HG03103 (cell line): ENCODE measurements around the gene LPCAT3.
"Not testable (repeated sequence)": the region's sequence is repeated elsewhere in the genome, so short reads cannot be mapped to it uniquely, and the experiment has no call there.

Experiments used
- ATAC-seq: cut with Tn5 transposase; IDR thresholded peaks from one replicate; pipeline ENCODE4 v1.9.1; 2021; ENCODE audit warnings: low read depth; ENCODE audit not compliant: unreplicated experiment

The LPCAT3 gene, protein sequence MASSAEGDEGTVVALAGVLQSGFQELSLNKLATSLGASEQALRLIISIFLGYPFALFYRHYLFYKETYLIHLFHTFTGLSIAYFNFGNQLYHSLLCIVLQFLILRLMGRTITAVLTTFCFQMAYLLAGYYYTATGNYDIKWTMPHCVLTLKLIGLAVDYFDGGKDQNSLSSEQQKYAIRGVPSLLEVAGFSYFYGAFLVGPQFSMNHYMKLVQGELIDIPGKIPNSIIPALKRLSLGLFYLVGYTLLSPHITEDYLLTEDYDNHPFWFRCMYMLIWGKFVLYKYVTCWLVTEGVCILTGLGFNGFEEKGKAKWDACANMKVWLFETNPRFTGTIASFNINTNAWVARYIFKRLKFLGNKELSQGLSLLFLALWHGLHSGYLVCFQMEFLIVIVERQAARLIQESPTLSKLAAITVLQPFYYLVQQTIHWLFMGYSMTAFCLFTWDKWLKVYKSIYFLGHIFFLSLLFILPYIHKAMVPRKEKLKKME

DNA sequence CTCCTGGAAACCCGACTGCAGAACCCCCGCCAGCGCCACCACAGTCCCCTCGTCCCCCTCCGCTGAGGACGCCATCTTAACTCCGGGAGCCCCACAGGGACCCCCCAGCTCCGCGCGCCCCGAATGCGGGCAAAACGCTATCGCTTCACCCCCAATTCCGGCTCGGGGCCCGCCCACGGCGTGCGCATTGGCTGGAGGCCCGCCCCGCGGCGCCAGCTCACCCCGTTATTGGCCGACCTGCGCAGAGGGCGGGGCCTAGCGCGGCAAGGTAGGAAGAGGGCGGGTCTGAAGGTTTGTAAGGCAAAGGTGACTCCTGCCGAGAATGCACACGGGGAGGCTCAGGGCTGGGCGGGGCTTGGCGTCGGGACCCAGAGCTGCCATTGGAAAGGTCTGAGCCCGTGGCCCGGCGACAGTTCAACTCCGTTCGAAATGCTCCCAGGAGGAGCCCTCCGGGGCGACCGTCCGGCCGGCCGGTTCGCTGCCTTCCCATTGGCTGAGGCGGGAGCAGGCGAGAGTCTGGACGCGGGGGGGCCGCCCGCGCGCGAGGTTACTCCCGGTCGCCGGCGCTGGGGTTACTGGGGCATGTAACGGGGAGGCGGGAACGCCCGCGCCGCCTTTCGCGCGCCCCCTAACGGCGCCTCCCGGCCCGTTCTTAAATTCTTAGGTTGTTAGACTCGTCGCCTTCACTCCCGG is at the start of gene LPCAT3:
LPCAT3 (minus strand) TSS at position 127 of the 693 bp plus-strand sequence; CDS start at position 75, 52 bp downstream.
- ATAC-seq: peak; percentile 86

DNA sequence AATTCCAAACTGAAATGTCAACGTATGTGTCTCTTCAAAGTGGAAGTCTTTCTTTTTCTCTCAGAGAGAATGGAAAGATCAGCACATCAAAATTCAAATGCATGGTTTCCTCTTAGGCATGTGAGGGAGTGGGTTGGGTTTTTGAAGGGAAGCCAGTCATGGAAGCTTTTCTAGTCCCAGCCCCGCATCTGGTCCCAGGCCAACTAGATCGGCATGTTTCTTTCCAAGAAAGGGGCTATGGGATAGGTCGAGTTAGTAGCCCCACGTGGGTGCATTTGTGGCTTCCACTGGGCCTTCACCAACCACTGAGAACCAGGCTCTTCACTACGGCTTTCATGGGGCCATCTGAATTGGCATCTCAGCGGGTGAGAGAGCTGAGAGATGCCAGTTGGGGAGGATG is 48.8 kb upstream of the LPCAT3 start:
- ATAC-seq: no peak

DNA sequence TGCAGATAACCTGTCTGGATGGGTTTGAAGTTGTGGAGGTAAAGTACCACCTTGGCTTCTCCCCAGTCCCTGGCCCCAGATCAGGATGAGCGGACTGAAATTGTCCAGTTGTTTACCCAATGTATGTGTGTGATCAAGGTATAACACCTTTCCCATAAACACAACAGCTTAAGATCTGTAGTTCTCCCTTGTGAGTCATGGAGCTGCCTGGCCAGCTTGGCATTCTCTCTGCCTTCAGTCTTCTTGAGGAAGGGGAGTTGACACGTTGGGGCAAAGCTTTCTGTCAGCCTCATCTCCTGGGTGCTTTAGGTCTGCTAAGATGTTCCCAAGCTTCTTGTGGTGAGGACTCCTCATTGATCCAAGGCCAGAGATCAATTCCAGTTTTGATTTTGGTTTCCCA is 48.3 kb upstream of the LPCAT3 start:
- ATAC-seq: no peak

DNA sequence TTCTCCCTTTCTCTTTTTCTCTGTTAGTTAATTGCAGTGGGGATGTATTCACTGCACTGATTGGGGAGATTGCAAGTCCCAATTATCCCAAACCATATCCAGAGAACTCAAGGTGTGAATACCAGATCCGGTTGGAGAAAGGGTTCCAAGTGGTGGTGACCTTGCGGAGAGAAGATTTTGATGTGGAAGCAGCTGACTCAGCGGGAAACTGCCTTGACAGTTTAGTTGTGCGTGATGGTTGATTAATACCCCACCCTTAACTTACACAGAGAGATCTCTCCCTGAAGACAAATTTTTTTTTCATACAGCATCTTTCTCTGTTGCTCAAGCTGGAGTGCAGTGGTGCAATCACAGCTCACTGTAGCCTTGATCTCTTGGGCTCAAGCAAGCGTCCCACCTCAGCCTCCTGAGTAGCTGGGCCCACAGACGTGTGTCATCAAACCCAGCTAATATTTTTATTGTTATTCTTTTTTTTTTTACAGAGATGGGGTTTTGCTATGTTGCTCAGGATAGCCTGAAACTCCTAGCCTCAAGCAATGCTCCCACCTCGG is 46.9 kb upstream of the LPCAT3 start:
- no peak for ATAC-seq

DNA sequence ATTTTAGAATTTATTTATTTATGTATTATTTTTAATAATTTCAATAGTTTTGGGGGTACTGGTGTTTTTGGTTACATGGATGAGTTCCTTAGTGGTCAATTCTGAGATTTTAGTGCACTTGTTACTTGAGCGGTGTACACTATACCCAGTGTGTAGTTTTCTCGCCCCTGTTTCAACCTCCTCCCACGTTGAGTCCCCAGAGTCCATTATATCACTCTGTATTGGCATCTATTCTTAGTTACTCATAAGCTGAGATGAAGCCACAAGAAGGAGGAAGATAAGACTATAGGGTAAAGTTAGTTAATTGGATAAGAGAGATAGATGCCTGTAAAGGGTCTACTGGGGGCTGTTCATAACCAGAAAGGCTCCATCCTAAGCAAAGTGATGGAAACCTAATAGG is 46.2 kb upstream of the LPCAT3 start:
- no peak for ATAC-seq

DNA sequence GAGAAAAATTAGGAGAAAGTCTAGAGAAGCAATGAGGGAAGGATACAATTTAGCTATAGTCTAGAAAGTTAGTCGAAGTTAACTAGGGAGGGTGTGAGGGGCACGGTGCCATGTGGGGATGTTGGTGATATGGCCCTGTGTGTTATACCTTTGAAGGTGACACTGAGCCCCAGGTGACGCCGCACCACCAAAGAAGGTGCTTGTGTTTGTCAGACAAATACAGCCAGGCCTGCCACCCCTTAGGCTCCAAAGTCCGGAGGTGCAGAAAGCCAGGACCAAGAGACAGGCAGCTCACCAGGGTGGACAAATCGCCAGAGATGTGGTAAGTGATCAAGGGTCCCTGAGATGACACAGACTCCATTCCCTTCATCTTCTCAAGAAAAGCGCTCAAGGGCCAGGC is 43.3 kb upstream of the LPCAT3 start:
- ATAC-seq: no peak

DNA sequence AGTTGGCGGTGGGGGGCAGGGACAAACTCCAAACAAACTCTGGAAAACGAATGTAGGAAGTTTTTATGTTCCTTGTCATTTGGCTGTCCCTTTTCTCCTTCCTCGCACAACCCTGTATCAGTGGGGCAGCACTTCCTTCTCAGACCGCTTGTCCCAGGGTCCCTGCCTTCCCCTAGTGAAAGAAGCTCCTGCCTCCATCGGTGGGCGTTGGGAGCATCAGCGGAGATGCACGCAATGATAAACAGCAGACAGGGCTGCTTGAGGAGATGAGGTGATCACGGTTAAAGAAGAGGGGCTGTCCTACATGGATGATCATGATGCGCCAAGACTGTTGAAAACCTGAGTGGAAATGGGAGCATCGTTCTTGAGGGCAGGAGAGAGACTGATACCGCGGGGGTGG is 42.9 kb upstream of the LPCAT3 start:
- ATAC-seq: no peak

DNA sequence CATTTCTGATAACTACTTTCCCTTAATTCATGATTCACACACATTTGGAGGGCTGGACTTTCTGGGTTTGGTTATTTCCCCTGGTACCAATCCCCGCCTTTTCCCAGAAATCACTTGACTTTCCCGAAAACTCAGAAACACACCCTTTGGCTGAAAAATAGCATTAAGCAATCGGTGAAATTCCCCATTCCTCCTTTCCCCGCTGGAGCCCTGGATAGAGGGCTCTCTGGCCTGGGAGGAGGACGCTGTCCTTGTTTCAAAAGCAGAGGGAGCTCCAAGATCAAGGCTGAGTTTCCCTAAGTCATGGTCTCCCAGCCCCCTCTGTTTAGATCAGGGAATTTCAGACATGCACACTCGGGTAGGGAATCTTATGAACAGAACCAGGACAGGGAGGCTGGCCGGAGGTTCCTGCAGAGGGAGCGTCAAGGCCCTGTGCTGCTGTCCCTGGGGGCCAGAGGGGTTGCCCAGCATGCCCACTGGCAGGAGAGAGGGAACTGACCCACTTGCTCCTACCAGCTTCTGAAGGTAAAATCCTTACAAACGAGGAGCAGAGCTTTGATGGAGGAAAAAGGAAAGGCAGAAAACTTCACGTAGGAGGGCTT is 42.2 kb upstream of the LPCAT3 start, which contains the start of gene C1S:
C1S (plus strand) TSS at position 366 of the 602 bp plus-strand sequence. CDS start 1,195 bp downstream, outside the sequence.
- ATAC-seq: no peak

DNA sequence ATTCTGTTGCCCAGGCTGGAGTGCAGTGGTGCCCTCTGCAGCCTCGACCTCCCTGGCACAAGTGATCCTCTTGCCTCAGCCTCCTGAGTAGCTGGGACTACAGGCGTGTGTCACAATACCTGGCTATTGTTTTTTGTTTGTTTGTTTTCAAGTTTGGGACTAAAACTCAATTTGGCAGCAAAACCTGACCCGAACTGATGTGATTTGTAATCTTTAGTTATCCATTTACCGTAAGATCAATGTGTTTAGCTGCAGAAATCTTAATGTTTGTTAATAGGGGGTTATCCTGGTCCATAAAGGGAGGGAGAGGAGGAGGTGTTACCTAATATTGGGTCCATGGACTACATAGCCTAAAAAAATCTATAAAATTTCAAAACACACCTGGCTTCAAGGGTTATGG is 41.5 kb upstream of the LPCAT3 start:
- ATAC-seq: no peak

DNA sequence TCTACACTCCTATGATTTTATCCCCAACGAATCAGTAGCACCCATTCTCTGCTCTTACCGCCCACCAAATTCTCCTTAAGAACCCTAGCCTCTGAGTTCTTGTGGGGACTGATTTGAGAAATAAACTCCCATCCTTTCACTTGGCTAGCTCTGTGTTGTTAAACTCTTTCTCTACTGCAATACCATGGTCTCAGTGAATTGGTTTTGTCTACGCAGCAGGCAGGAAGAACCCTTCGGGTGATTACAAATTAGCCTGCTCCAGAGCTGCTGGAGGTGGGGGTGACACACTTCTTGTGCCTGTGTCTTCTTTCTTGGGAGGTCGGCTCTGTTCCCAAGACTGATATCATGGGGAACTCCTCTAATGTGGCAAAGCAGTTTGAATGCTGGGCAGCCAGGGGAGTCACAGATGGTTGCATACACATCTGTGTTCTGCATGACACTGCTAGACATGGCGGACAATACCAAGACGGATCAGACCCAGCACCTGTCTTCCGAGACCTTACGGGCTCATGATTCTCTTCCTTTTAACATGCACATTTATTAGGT is 40.6 kb upstream of the LPCAT3 start:
- ATAC-seq: no peak

DNA sequence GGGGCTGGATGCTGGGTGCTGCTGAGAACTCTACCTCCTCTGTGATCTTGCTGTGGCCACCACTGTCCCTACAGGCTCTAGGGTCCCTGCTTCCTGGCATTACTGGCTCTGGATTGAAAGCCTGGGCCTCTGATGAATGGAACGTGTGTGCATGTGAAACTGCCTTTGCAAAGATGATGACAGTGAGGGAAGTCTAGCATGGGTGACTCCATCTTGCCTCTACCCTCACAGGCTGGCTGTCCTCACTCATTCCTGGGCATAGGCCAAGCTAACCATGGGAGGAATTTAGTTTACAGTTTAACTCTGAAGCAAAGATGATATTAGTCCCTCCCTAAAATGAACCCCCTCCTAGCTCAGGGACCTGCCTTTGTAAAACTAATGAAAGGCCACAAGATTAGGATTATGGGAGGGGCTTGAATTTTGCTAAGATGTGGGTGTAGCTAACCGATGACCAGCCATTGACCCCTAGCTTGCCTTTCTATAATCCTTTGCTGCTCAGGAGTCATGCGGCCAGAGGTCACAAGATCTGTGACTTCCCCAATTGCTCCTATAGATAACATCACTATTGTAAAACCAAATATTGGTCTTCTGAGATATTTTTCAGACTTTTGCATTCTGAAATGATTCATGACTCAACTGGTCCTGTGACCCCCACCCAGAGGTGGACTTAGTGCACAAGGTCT is 40.0 kb upstream of the LPCAT3 start:
- ATAC-seq: no peak

DNA sequence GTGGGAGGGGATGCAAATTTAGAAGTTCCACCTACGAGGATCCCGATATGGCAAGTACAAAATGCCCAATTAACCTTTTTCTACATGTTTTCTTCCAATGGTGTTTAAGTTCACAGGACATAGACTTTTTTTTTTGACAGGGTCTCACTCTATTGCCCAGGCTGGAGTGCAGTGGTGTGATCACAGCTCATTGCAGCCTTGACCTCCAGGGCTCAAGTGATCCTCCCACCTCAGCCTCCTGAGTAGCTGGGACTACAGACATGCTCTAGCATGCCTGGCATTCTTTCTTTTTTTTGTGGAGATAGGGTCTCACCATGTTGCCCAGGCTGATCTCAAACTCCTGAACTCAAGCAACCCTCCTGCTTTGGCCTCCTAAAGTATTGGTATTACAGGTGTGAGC is 37.5 kb upstream of the LPCAT3 start:
- ATAC-seq: not testable (repeated sequence)

DNA sequence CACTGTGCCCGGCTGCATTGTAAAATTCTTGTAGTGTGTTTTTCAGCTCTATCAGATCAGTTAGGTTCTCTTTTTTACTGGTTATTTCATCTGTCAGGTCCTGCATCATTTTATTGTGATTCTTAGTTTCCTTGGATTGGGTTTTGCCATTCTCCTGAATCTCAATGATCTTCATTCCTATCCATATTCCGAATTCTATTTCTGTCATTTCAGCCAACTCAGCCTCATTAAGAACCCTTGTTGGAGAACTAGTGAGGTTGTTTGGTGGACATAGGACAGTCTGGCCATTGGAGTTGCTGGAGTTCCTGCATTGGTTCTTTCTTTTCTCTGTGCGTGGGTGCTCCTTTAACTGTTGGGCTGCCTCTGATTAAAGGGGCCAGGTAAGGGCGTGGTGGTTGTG is 36.6 kb upstream of the LPCAT3 start:
- no peak for ATAC-seq

DNA sequence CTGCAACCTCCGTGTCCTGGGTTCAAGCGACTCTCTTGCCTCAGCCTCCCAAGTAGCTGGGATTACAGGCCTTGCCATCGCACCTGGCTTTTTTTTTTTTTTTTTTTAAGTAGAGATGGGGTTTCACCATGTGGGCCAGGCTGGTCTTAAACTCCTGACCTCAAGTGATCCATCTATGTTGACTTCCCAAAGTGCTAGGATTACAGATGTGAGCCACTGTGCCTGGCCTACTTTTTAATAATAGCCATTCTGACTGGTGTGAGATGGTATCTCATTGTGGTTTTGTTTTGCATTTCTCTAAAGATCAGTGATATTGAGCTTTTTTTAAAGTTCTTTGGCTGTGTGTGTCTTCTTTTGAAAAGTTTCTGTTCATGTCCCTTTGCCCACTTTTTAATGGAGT is 31.7 kb upstream of the LPCAT3 start:
- not testable (repeated sequence) for ATAC-seq

DNA sequence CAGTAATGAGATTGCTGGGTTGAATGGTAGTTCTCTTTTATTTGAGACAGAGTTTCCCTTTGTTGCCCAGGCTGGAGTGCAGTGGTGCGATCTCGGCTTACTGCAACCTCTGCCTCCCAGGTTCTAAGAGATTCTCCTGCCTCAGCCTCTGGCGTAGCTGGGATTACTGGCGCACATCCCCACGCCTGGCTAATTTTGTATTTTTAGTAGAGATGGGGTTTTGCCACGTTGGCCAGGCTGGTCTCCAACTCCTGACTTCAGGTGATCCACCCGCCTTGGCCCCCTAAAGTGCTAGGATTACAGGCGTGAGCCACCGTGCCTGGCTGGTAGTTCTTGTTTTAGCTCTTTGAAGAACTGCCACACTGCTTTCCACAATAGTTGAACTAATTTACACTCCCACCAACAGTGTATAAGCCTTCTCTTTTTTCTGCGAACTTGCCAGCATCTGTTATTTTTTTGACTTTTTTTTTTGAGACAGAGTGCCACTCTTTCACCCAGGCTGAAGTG is 31.2 kb upstream of the LPCAT3 start:
- not testable (repeated sequence) for ATAC-seq

DNA sequence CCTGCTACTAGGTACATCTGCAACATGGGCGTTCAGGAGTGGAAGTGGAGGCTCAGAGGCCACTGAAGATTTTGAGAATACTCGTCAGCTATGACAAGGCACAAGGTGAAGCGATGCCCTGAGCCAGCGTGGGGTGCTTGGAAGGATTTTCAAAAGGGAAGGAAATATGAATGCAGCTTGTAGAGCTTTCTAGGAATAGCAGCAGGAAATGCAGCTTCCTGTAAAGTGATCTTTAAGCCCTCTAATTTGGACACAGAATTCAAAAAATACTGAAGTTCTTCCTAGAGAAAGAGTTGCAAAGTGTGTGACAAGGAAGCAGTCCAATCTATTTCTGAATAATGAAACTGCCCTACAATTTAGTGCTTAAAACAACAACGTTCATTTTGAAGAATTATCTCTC is 29.0 kb upstream of the LPCAT3 start:
- ATAC-seq: no peak

DNA sequence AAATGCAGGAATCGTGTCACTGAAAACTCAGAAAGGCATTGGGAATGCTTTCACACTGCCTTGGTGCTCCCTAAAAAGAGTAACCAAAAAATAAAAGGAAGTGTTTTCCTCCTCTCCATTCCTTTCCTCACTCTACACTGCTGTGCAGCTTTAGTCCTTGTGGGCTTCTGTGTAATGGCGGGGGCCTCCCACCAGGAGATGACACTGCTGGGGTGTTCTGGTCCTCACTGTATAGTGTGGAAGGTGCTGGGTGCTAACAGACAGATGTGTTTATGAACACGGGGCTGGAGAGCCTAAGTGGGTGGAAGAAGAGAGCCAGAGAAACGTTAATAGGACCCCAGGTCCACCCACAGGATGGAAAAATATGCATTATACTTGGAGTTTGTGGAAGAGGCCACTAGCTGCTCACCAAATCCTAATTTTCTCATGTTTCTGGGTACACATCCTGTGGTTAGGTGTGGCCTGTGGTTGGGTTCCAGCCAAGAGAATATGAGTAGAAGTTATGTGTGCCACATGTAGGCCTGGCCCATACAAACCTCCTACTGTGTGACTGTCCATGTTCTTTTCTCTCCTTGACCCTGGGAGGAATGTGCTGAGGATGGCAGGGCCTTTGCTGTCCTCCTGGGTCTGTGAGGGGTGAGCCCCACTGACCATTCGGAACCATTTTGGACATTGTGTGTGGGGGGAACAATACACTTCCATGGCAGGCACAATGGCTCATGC is 28.3 kb upstream of the LPCAT3 start:
- ATAC-seq: no peak

DNA sequence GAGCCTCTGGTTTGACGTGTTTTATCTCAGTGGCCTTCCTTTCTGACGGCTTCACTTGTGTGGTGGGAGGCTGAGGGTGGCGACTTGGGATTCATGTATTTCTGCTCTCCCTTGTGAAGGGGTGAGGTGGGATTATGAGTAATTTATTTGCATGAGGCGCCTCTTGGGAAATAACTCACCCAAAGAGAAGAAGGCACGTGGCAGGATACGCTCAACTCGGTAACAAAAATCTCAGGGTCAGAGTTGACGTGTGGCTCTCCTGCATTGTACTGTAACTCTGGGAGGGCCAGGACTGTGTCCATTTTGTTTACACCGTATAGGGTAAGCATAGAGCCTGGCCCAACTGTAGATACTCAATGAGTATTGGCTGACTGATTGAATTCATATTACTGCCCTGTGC is 27.6 kb upstream of the LPCAT3 start:
- no peak for ATAC-seq

DNA sequence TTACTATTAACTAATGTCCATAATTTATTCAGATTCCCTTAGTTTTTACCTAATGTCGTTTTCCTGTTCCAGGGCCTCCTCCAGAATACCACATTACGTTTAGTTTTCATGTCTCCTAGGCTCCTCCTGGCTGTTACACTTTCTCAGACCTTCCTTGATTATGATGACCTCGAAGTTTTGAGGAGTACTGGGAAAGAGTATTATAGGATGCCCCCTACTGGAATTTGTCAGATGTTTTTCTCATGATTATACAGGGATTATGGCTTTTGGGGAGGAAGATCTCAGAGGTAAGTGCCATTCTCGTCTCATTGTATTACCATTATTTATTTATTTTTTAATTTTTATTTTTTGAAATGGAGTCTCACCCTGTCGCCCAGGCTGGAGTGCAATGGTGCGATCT is 24.6 kb upstream of the LPCAT3 start:
- no peak for ATAC-seq
